Gastrocnemius medialis (tissue), 4 donors: ENCODE data around the gene ZC3H12A. TPM values are rescaled to one million over a fixed set of nuclear protein-coding genes. Genes with fewer than 3 reads are reported as not detected.

Source experiments
- ATAC-seq, 2 donors: fragments of 150-250 bp; one replicate each; pipeline ENCODE4 v1.9.1; 2016
- DNase-seq, 2 donors: peaks; one replicate each; pipeline ENCODE4 v3.0.0-alpha.2; 2019
- H3K27ac ChIP-seq, 4 donors: fragments of 200-600 bp; sonication (generic); 1 replicate in 1 of 4; 2 replicates in 3 of 4; pipeline ENCODE4 v1.5.1; 2016 to 2018; ENCODE audit warnings: mild to moderate bottlenecking in 2 of 4, moderate library complexity in 1 of 4
- H3K27me3 ChIP-seq, 3 donors: fragments of 200-600 bp; sonication (generic) in 2 of 3; 1 replicate in 1 of 3; 2 replicates in 2 of 3; pipeline versions ENCODE4 v1.5.1 to v1.6.0; 2016 to 2019; ENCODE audit warnings: mild to moderate bottlenecking in 1 of 3, moderate library complexity in 1 of 3
- H3K36me3 ChIP-seq, 2 donors: fragments of 200-600 bp; sonication (generic) in 1 of 2; one replicate each; pipeline ENCODE4 v1.5.1; 2017 to 2018
- H3K4me1 ChIP-seq, 2 donors: fragments of 200-600 bp; sonication (generic) in 1 of 2; one replicate each; pipeline ENCODE4 v1.5.1; 2016 to 2017; ENCODE audit warnings: mild to moderate bottlenecking in 2 of 2
- H3K4me3 ChIP-seq, 4 donors: fragments of 200-600 bp; sonication (generic) in 3 of 4; 1 replicate in 1 of 4; 2 replicates in 3 of 4; pipeline ENCODE4 v1.5.1; 2016 to 2019; ENCODE audit warnings: mild to moderate bottlenecking in 2 of 4
- H3K9me3 ChIP-seq, 3 donors: fragments of 200-600 bp; sonication (generic) in 2 of 3; 1 replicate in 1 of 3; 2 replicates in 2 of 3; pipeline ENCODE4 v1.5.1; 2016 to 2019
- POLR2A ChIP-seq, 2 donors: fragments of 450-650 bp; IDR thresholded peaks; one replicate each; pipeline ENCODE4 v1.6.1; 2017; ENCODE audit warnings: antibody characterized with exemption in 2 of 2, mild to moderate bottlenecking in 2 of 2, moderate library complexity in 2 of 2
- in situ Hi-C, 4 donors: fragments of 200-750 bp; cut with MboI; loops; one replicate each; pipeline versions ENCODE4 v1.15.0 to v1.8.0; 2017; ENCODE audit warnings: low sequenced_read_pairs in 4 of 4
- intact Hi-C: fragments of 100-400 bp; cut with DNase I; formaldehyde crosslinking; loops from one replicate; pipeline ENCODE4 v1.15.1; 2023; ENCODE audit warnings: low total_unique reads
- total RNA-seq, 4 donors: library from RNA; depleted of rRNA; stranded (reverse); fragments of >200 nt; gene quantifications; one replicate each; pipeline versions ENCODE4 v1.1.0 to v1.2.3, GENCODE V29; 2016
- TF ChIP-seq, protein P1 (sequence below), 5 experiments: fragments of 450-650 bp in 3 of 5; fragments of 200-600 bp in 2 of 5; sonication (generic) in 2 of 5; IDR thresholded peaks in 4 of 5; conservative IDR thresholded peaks in 1 of 5; 1 replicate in 4 of 5; 2 replicates in 1 of 5; pipeline ENCODE4 v1.5.1; 2016 to 2019; ENCODE audit warnings: antibody characterized with exemption in 5 of 5, mild to moderate bottlenecking in 3 of 5, moderate library complexity in 3 of 5

ZC3H12A gene
- total RNA-seq, 4 donors from 2014 or later: 5.3 to 27.1 (median 8.6) TPM

DNA sequence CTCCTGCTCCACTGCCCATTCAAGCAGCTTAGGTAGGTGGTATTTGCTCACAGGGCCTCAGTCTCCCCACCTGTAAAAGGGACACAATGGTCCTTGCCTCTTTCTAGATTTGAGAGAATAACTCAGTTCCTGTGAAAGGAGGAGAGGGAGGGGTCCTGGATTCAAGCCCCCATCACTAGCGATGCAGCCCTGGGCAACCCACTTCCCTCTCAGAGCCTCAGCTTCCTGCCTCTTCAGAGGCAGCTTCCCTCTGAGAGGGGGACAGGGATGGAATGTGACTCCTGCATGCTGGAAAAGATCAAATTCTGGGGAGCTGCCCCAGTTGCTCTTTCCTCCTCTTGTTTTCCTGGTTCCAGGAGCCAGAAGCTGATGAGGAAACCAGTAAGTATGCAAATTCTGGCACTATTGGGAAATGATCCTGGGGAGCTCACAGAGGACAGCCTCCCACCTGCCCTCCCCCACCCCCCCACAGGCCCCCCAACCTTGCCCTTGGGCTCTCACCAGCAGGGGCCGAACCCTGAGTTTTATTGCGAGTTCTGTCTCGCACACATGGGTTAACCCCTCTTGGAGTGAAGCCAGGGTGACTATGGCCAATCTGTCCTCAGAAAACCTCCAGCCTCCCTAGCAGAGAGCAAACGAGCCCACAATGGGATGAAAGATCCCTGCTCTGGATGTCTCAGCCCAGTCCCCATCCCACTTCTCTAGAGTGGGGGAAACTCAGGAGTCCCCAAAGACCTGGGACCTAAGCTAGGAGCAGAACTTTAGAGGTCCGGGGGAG, 11.7 kb downstream of the ZC3H12A start:
- H3K4me1 ChIP-seq: peaks cover 25 to 27% of the 10 kb centered on the region in 2 donors
- no peak overlapping the region for H3K4me3 ChIP-seq
- peak overlapping the region; percentile 66 to 89 (median 76) for H3K27ac ChIP-seq
- DNase-seq: peak in 1 of 2 donors; percentile 28
- ATAC-seq: peak in 1 of 2 donors; percentile 4
- peaks cover 0 to 44% of the 10 kb centered on the region in 2 donors for H3K36me3 ChIP-seq
- no peak for TF ChIP-seq POLR2A (IDR thresholded peaks at IDR 0.05)
- TF ChIP-seq, protein P1, sequence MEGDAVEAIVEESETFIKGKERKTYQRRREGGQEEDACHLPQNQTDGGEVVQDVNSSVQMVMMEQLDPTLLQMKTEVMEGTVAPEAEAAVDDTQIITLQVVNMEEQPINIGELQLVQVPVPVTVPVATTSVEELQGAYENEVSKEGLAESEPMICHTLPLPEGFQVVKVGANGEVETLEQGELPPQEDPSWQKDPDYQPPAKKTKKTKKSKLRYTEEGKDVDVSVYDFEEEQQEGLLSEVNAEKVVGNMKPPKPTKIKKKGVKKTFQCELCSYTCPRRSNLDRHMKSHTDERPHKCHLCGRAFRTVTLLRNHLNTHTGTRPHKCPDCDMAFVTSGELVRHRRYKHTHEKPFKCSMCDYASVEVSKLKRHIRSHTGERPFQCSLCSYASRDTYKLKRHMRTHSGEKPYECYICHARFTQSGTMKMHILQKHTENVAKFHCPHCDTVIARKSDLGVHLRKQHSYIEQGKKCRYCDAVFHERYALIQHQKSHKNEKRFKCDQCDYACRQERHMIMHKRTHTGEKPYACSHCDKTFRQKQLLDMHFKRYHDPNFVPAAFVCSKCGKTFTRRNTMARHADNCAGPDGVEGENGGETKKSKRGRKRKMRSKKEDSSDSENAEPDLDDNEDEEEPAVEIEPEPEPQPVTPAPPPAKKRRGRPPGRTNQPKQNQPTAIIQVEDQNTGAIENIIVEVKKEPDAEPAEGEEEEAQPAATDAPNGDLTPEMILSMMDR (IDR thresholded peaks at IDR 0.05 in 4 of 5, conservative IDR thresholded peaks at IDR 0.05 in 1 of 5): no peak
- H3K27me3 ChIP-seq: no peaks in the 10 kb centered on the region
- in situ Hi-C loops (no loop called here), intact Hi-C loops (loop anchor here (1.0 kb wide), 1 partner anchor 14 kb away; no protein-coding TSS in a partner anchor)
- no peaks in the 10 kb centered on the region for H3K9me3 ChIP-seq

DNA sequence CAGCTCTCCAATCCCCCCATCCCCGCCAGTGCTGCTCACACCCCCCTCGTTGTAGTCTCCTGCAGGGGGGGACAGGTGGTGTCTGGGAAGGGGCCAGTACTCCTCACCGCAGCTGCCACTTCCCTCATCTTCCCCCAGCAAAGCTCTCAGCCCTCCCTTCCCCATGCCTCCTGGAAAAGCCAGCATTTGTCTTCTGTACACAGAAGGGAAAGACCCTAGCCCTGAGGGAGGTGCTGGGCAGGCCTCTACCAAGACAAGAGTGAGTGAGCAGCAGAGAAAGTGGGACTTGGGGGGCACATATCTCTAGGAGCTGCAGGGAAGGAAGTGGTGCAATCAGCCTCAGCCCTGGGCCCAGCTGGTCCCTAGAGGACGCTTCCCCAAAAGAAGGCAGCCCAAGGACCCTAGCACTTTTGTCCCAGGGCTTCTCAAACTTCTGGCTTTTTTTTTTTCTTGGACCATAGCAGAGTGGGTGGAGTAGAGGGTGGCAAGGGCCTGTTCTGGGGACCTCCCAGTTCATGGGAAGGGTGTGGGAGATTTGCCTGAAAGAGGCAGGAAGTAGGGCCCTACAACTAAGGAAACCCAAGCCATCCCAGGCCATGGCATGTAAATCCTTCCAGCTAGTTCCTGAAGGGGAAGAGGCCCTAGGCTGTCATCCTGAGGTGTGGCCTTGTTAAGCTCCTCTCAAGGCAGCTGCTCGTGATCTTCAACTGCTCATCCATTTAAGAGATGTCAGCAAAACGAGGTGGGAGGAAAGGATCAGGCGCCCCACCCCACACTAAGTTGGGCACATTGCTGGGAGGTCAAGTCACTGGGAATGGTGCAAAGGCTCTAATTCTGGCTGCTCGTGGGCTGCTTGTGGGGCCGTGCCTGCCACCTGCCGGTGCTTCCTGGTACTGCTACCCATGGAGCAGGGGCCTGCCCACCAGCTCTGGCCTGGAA, 12.6 kb downstream of the ZC3H12A start:
- peak overlapping the region; percentile 66 to 89 (median 76) for H3K27ac ChIP-seq

DNA sequence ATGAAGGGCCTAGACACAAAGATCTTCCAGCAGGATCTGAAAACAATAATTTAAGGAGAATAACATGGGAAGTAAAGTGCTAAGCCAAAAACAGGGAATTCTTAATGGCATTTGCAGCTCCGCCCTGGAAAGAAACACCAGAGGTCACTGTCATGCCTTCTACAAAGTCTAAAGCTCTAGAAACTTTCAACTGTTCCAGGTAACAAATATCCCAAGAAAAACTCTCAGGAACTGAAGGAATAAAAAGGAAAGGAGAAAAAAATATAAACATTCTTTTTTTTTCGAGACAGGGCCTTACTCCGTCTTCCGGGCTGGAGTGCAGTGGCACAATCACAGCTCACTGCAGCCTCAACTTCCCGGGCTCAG, 13.2 kb downstream of the ZC3H12A start:
- TF ChIP-seq POLR2A (IDR thresholded peaks at IDR 0.05): no peak
- TF ChIP-seq, protein P1 (IDR thresholded peaks at IDR 0.05 in 4 of 5, conservative IDR thresholded peaks at IDR 0.05 in 1 of 5): peak in 1 of 5 experiments; percentile 6
- DNase-seq: no peak
- in situ Hi-C loops (no loop called here), intact Hi-C loops (loop anchor here (1.0 kb wide), 1 partner anchor 32 kb away; no protein-coding TSS in a partner anchor)
- no peaks in the 10 kb centered on the region for H3K27me3 ChIP-seq
- H3K27ac ChIP-seq: peak overlapping the region; percentile 66 to 89 (median 76)
- H3K36me3 ChIP-seq: peaks cover 0 to 37% of the 10 kb centered on the region in 2 donors
- H3K9me3 ChIP-seq: no peaks in the 10 kb centered on the region
- peak in 1 of 2 donors; percentile 1 for ATAC-seq
- peaks cover 25 to 27% of the 10 kb centered on the region in 2 donors for H3K4me1 ChIP-seq
- no peak overlapping the region for H3K4me3 ChIP-seq

More for the DNA sequence above, 12.6 kb downstream of the ZC3H12A start:
- in situ Hi-C loops: no loop called here
- Histone ChIP-seq H3K36me3 (peaks cover 0 to 42% of the 10 kb centered on the region in 2 donors), H3K4me1 (peaks cover 25 to 27% of the 10 kb centered on the region in 2 donors), H3K4me3 (no peak overlapping the region), H3K27me3 (no peaks in the 10 kb centered on the region), H3K9me3 (no peaks in the 10 kb centered on the region)
- no peak for TF ChIP-seq POLR2A (IDR thresholded peaks at IDR 0.05)
- TF ChIP-seq, protein P1 (IDR thresholded peaks at IDR 0.05 in 4 of 5, conservative IDR thresholded peaks at IDR 0.05 in 1 of 5): peak; percentile 98 to 99 (median 99)
- DNase-seq (peak; percentile 54 to 90), ATAC-seq (peak; percentile 79 to 83)
- intact Hi-C loops: loop anchor here (1.0 kb wide), 2 partner anchors 15 to 32 kb away; no protein-coding TSS in a partner anchor

DNA sequence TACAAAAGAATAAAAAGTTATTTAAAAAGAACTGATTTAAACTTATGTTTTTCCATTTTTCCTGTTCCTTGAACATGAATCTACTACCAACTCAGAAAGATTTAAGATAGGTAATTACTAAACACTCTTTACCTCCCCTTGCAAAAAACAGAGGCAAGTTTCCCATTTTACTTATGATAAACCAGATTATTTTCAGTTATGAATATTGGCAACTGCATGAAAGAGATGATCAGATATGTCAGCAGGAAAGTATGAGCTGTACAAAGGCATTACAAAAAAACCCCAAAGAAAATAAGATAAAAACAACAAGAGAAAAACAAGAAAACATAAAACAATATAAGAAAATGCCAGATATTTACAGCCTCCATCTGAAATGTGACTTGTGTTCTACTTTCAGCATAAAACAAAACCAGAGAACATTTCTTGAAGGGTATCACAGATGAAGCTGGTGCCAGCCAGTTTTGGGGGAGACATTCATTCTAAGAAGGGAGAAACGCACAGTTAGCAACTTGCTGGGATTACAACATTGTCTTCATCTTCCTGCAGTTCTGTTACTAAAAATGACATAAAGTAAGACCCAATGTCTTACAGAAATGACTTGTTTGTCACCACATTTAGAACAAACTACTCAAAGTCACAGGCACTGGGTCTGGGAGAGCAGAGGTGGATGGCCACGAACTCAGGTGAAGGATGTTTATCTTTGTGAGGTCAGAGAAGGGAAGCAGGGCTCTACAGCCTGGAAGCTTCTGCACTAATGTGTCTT, 19.1 kb downstream of the ZC3H12A start:
- Histone ChIP-seq H3K36me3 (peaks cover 0 to 42% of the 10 kb centered on the region in 2 donors), H3K9me3 (no peaks in the 10 kb centered on the region), H3K4me1 (peaks cover 0 to 1% of the 10 kb centered on the region in 2 donors), H3K27me3 (no peaks in the 10 kb centered on the region), H3K4me3 (no peak overlapping the region), H3K27ac (no peak overlapping the region)
- TF ChIP-seq, protein P1 (IDR thresholded peaks at IDR 0.05 in 4 of 5, conservative IDR thresholded peaks at IDR 0.05 in 1 of 5): no peak
- no peak for TF ChIP-seq POLR2A (IDR thresholded peaks at IDR 0.05)
- intact Hi-C loops: no loop called here
- in situ Hi-C loops: loop anchor here in 2 of 4 donors (5.0 kb wide), 1 partner anchor 36 kb away; no protein-coding TSS in a partner anchor
- no peak for ATAC-seq
- no peak for DNase-seq
